Measurements from ENCODE around the gene MTRR. TPM values are rescaled to one million over a fixed set of nuclear protein-coding genes. Genes with fewer than 3 reads are reported as not detected.

Gene MTRR
- total and polyA plus RNA-seq, 2 of the 8 experiments (the other 6 are each of a cell fraction or from before 2014, with no cell fraction given) = 36.4 to 53.8 TPM

DNA sequence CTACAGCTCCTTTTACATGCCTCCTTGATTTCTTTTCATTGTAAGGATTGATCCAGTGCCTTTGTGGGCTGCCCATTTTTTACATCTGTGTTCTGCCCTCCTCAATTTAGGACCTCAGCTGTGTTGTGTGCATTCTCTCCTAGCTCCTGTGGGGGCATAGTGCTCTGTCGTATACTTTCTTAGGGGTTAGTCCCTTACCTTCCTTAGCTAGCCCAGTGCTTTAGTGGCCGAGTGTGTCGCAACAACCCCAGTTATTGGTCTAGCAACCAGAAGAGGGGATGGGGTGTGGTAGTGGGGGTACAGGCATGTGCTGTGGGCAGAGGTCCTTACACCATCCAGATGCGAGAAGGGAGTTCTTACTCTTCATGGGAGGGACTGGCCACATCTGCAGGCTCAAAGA, 12.1 kb downstream of the MTRR start (continued):
- TF ChIP-seq, protein P1, sequence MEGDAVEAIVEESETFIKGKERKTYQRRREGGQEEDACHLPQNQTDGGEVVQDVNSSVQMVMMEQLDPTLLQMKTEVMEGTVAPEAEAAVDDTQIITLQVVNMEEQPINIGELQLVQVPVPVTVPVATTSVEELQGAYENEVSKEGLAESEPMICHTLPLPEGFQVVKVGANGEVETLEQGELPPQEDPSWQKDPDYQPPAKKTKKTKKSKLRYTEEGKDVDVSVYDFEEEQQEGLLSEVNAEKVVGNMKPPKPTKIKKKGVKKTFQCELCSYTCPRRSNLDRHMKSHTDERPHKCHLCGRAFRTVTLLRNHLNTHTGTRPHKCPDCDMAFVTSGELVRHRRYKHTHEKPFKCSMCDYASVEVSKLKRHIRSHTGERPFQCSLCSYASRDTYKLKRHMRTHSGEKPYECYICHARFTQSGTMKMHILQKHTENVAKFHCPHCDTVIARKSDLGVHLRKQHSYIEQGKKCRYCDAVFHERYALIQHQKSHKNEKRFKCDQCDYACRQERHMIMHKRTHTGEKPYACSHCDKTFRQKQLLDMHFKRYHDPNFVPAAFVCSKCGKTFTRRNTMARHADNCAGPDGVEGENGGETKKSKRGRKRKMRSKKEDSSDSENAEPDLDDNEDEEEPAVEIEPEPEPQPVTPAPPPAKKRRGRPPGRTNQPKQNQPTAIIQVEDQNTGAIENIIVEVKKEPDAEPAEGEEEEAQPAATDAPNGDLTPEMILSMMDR (IDR thresholded peaks at IDR 0.05; ENCODE audit: control extremely low read depth in 1 of 3, insufficient read depth in 1 of 3, low read depth in 1 of 3, low read length in 3 of 3) = peak in 1 of 3 experiments; percentile 8; a peak in 1 of 4 replicates
- no peak for TF ChIP-seq CTBP2 (IDR thresholded peaks at IDR 0.05; ENCODE audit: borderline replicate concordance, insufficient read depth, insufficient read length, low read length)

Measured in H1 (cell line).